GM18861 (cell line): ENCODE measurements around the gene OR2Z1.

ENCODE experiments used
- ATAC-seq: cut with Tn5 transposase; IDR thresholded peaks from one replicate; pipeline ENCODE4 v1.9.1; 2021; ENCODE audit not compliant: unreplicated experiment

OR2Z1 gene

GRCh38 chr19:8721334-8721733 lies at the start of gene OR2Z1:
Gene OR2Z1 (plus strand): TSS chr19:8721634. CDS start chr19:8731029, 9,395 bp downstream.
- ATAC-seq: no peak

GRCh38 chr19:8673276-8673891 lies 48.0 kb upstream of the OR2Z1 start:
- ATAC-seq: no peak

- no peak for ATAC-seq
These were observed 46.4 kb upstream of the OR2Z1 start for GRCh38 chr19:8675066-8675465.

- ATAC-seq: no peak
These were observed 43.1 kb upstream of the OR2Z1 start for GRCh38 chr19:8678244-8678807.

DNA sequence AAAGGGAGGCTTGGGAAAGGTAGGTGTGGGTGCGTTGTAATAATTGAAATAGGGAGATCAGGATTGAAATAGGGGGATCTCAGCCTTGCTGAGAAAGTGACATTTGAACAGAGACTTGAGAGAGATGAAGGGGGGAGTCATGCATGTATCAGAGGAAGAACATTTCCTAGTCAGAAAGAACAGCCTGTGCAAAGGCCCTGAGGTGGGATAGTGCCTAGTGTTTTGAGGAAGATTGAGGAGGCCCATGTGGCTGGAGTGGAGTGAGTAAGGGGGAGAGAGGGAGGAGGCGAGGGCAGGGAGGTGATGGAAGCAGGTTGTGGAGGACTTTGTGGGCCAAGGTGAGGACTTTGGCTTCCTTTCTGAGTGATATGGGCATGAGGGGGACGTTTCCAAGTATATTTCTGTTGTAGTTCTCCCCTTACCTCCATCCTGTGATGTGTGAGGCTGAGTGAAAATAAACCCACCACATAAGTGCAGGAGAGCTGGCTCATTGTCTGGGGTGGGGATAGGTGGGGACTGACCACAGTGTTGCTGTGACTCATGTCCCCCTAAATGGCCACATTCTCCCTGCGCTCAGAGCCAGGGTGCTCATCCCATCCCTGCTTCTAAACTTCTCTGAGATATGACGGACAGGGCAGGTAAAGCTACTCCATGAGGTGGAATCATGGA lies 40.6 kb upstream of the OR2Z1 start:
- no peak for ATAC-seq

- ATAC-seq: no peak
These were observed 39.9 kb upstream of the OR2Z1 start for GRCh38 chr19:8681345-8682029.

- no peak for ATAC-seq
These were observed 39.0 kb upstream of the OR2Z1 start for GRCh38 chr19:8682472-8682871.

DNA sequence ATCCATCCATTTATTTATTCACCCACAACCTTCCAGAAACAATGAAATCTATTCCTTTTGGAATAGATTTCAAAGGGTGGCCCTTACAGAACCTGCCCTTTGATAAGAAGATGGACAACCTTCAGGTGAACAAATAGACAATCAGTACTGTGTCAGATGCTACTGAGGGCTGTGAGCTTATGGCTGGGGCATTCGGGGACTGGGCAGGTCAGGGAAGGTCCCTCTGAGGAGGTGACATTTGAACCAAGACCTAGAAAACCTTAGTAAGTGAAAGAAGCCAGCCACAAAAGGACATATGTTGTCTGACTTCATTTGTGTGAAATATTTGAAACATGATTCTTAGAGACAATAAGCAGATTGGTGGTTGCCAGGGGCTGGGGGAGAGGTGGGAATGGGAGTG lies 38.5 kb upstream of the OR2Z1 start:
- no peak for ATAC-seq

DNA sequence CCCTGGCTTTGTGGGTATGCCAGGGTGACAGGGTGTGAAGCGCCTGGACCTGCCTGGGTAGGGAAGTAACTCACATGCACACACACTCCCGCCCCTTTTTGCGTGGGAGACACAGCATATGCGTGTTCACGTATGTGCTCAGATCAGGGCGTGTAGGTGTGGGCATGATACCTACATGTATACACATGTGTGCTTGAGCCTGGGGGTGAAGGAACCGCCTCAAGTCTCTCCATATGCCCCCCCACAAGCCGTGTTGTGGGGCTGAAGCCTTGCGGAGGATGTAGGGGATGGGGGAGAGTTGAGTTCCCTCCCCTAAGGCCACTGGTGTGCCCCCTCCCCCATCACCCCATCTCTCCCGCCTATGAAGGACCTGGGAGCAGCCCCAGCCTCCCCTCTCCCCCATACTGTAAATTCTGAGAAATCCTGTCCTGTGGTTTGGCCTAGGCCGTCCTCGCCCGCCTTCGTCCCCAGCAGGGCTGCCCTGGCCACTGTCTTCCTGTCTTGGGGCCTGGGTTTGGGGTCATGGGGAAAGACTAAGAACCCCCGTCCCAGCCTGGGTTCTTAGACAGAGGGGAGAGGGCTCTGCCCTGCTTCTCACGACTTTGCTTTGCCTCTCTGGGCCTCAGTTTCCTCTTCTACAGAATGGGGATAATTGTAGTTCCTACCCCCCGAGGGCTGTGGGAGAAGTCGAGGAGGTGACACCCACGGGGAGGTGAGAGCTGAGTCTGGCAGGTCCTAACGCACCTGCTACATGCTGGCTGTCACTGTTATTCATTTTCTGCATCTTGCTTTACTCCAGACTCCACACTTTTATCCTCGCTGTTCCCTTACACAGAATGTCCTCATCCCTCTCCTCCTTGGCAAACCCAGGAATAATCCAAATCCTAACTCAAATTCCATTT lies 37.2 kb upstream of the OR2Z1 start:
- no peak for ATAC-seq

GRCh38 chr19:8686549-8686948 lies 34.9 kb upstream of the OR2Z1 start:
- no peak for ATAC-seq

DNA sequence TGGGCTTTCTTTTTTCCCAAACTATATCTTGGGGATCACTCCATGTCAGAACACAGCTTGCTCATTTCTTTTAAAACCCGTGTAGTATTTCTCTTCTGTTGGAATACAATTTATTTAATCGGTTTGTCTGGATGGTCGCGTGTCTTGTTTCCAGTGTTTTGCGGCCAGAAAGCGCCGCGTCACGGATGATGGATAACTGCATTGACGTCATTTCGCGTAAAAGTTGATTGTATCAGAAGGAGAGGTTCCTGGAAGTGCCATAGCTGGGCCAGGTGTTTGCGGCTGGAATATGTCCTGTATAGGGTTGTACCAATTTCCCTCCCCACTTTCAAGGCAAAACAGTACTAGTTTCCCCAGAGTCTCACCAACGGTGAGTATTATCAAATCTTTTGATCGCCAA lies 32.5 kb upstream of the OR2Z1 start:
- ATAC-seq: no peak

GRCh38 chr19:8690753-8691539 lies 30.5 kb upstream of the OR2Z1 start:
- ATAC-seq: no peak

- no peak for ATAC-seq
These were observed 25.9 kb upstream of the OR2Z1 start for GRCh38 chr19:8695501-8695900.

DNA sequence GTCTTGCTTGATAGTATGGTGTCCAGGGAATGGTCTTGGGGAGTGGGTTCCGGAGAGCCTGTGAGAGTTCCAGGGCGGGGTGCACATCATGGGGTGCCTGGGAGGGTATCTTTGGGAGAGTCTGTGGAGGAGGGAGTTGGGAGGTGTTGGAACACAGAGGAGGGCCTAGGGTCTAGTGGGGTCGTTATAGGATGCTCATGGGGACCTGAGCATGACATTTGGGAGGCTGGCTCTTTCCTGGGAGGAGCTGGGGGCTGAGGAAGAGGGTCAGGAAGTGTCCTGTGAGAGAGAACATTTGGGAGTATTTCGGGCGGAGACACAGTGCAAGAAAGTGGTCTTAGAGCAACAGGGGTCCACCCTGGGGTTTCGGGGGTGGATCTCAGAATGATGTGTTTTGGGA lies 25.5 kb upstream of the OR2Z1 start:
- ATAC-seq: no peak

GRCh38 chr19:8696993-8697392 lies 24.4 kb upstream of the OR2Z1 start:
- ATAC-seq: no peak

GRCh38 chr19:8697671-8698432 lies 23.6 kb upstream of the OR2Z1 start:
- ATAC-seq: no peak

DNA sequence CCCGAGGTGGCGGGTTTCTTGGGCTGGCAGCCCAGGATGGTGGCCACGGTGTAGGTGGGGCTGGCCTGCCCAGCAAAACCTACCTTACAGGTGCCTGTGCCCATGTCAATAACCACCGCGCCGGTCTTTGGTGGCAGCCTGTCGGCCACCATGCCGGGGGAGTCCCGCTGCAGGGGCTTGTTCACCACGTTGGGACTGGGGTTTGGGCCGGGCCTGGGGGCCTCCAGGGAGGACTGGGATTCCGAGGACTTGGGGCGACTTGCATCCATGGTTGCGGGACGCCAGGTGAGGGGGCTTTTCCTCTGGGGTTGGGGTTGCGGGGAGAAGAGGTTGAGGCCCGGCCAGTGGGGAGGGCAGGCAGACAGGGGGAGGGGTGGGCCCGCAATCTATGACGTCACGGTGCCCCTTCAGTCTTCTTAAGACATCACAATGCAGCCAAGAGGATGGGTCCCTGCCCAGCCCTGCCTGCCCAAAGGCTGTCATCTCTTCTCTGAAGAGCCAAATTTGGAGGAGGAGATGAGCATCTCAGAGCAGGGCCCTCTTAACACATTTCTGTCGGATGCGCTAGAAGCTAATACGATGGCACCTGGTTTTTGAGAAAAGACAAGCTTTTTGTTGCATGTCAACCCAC lies 22.9 kb upstream of the OR2Z1 start, which contains the start of gene ACTL9:
ACTL9 (minus strand) TSS at position 363 of the 631 bp plus-strand sequence; CDS start at position 269, 94 bp downstream.
- ATAC-seq: no peak

GRCh38 chr19:8699908-8700307 lies 21.5 kb upstream of the OR2Z1 start:
- no peak for ATAC-seq

- ATAC-seq: no peak
These were observed 20.5 kb upstream of the OR2Z1 start for GRCh38 chr19:8700956-8701355.
